Vein endothelial cell (primary cell): ENCODE results near the gene DTYMK. TPM values are rescaled to one million over a fixed set of nuclear protein-coding genes. Genes with fewer than 3 reads are reported as not detected.

ENCODE experiments used
- total RNA-seq: library from RNA; depleted of rRNA; stranded (reverse); fragments of >200 nt; gene quantifications from 2 replicates; pipeline ENCODE4 v1.2.3, GENCODE V29; 2012

The DTYMK gene
- 37.2 and 46.5 TPM in 2 replicates for total RNA-seq

GRCh38 chr2:241686650-241687425 lies at the start of gene DTYMK:
TSS of gene DTYMK (minus strand) at chr2:241686815. CDS start at chr2:241686783, 32 bp downstream.

GRCh38 chr2:241734467-241735208 lies 48.0 kb upstream of the DTYMK start, which contains the start of gene D2HGDH:
TSS of gene D2HGDH (plus strand) at chr2:241734630. CDS start at chr2:241735225, 595 bp downstream.

GRCh38 chr2:241701399-241702154 lies 15.0 kb upstream of the DTYMK start, which contains the start of gene ING5:
TSS of gene ING5 (plus strand) at chr2:241702039. CDS start at chr2:241702066, 27 bp downstream.

GRCh38 chr2:241637018-241637794 lies 49.4 kb downstream of the DTYMK start, which contains the start of the genes ATG4B and THAP4:
TSS of gene ATG4B (plus strand) at chr2:241637693. CDS start at chr2:241637715, 22 bp downstream.
TSS of gene THAP4 (minus strand) at chr2:241637158. CDS start at chr2:241637017, 141 bp downstream.

Other genes with a start within 250 kb of the DTYMK start
- 394 and 449 TPM in 2 replicates for gene STK25, start 178.2 kb downstream of the DTYMK start, total RNA-seq
- gene BOK, start 128.1 kb downstream of the DTYMK start, total RNA-seq, result 59.5 and 127 TPM in 2 replicates
- gene THAP4, start 49.7 kb downstream of the DTYMK start, total RNA-seq, result 49.5 and 57.2 TPM in 2 replicates
- 72.5 and 80.1 TPM in 2 replicates for gene ATG4B, start 49.1 kb downstream of the DTYMK start, total RNA-seq
- gene ING5, start 15.2 kb upstream of the DTYMK start, total RNA-seq, result 13.7 and 19.3 TPM in 2 replicates
- gene D2HGDH, start 47.8 kb upstream of the DTYMK start, total RNA-seq, result 11.0 and 14.0 TPM in 2 replicates
- not detected in 2 replicates for gene GAL3ST2, start 90.0 kb upstream of the DTYMK start, total RNA-seq
- gene NEU4, start 122.4 kb upstream of the DTYMK start, total RNA-seq, result not detected in 2 replicates
- gene PDCD1, start 172.1 kb upstream of the DTYMK start, total RNA-seq, result not detected in 2 replicates
- not detected in 2 replicates for gene RTP5, start 182.9 kb upstream of the DTYMK start, total RNA-seq